HK-2 (cell line): ENCODE measurements around the gene PDX1.

ENCODE experiments used
- DNase-seq: peaks from one replicate; pipeline ENCODE4 v3.0.0-alpha.2; 2018; ENCODE audit not compliant: unreplicated experiment

Gene PDX1

DNA sequence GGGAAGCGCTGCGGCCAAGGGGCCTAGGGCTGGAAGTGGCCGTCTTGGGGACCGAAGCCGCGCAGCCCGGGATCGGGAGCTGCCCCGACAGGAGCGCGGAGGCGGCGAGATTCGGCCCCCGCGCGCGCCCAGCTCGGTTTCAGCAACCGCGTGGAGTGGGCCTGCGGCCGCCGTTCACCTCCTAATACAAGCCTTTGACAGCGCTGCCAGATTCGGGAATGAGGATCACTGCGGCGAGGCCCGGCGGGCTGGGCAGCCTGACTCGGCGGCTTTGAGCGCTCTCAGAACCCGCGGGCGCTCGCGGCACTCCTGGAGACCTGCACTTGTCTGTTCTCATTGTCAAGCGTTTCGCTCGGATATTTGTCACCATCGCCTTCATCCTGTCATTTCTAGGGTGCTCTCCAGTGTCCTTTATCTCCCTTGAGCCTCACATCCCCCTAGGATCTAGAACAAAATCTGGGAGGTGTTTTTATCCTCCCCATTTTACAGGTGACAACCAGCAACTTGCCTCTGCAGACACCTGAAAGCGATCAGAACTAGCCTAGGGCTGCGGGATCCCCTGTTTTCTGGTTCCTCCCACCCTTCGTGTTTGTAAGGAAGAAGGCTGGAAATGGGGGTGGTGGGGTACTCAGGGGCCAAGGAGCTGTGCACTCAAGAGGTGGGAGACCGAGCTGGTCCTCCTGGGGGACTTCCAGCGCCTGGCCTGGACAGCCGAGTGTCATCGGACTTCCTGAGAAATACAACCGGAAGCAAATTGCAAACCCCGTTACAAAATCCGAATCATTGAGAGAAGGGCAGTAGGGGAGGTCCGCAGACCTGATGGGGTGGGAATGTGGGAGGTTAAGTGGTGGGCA is 50.8 kb downstream of the PDX1 start:
- DNase-seq = no peak

DNA sequence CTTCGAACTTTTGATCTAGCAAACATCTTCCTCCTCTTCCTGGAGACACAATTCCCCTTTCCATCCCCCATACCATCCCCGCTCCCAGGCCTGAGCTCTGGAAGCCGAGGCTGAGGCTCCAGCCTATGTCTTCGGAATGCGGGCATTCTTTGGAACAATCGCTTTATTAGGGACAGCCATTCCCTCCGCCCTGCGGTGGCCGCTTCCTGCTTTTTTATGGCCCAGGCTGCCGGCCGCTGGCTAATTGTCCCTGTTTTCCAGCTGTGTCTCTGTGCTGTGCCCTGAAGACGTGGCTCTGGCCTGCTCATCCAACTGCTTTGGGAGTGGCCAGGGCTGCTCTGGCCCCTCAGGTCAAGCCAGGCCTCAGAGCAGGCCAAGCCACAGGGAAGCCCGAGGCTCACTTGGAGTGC is 51.4 kb downstream of the PDX1 start:
- DNase-seq = no peak

DNA sequence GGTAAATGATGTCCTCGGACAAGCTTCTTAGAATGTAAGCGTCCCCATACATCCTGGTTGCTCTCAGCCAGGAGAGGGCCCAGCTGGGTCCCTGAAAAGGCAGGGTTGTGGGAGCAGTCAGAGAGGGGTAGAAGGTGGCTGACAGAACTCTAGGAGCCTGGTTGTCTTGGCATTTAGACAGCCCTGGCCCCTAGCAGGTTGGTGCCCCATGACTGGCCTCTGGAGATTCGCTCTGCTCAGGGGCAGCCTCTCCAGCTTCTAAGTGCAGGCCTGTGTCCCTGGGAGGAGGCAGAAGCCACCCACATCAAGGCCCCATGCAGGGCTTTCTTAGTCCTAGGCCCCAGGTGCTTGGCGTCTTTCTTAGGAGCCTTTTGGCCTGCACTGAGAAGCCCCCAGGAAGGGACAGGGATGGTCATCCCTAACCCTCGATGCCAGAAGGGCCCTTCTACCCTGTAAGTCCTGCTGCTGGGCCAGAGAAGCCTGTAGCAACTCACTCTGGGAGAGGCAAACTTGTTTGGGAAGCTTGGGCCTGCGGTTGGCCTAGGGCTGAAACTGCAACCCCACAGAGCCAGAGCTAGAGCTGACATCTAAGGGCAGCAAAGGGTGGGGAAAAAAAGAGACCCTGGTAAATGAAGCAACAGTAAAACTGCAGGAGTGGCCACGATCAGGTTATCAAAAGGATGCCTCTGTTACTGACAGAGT is 52.1 kb downstream of the PDX1 start:
- DNase-seq = no peak

DNA sequence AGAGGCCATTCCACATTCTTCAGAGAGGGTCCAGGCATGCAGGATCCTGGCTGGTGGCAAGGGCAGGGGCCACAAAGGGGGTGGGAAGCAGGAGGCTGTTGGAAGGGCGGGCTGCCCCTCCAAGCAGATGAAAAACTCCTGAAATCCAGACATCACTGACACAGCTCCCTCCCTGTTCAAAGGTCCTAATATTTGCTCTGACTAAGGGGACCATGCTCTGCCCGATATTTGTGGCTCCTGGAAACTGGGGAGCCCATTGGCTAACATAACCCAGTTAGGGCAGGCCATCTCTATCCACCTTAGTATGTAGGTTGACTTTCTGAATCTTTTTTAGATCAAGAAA is 52.6 kb downstream of the PDX1 start:
- no peak for DNase-seq

DNA sequence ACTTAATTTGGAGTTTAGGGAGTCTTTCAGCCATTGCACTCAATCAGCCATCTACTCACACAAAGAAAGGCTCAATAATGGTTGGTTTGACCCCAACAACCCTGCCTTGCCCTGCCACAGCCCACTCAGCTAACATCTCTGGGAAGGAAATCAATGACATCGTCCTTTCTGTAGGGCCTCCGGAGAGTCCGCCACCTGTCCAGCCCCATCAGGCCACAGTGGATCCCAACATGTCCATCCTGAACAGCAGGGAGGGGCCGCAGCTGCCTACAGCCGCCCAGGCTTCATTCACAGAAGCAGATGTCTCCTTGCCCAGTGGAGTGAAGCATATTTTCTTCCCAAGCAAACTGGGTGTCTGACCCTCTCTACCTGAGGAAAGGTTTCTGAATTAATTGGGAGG is 53.5 kb downstream of the PDX1 start:
- DNase-seq = no peak

DNA sequence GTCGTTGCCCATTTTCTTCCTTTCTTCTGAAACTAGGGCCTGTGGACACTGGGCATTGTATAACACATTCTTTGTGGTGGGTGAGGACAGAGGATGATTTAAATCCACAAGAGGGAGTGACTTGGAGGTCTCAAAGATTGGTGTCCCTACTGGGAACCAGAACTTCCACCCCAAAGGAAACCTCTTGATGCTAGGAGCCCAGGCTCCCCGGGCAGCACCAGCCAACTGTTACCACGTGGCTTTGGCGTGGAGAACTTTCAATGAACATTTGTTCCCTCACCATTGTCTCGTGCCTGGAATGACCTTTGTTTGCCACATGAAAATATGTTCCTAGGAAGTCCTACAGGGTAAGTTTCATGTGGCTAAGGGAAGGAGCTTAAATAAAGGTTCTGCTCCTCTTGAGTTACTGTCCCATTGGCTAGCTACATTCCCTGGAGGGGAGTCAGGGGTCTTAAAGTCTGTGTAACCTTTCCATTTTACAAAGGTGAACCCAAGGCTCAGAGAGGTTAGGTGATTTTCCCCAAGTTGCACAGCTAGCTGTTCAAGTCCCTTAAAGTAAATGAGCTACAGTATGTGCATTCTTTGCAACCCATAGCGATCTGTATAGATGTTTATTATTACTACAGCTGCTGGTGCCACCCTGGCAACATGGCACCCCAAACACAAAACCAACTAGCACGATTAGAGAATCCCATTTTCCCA is 54.3 kb downstream of the PDX1 start:
- no peak for DNase-seq
